C4-2B (cell line): ENCODE results near the gene HTT.

Experiments
- CTCF ChIP-seq: fragments of 450-650 bp; conservative IDR thresholded peaks from 2 replicates; pipeline ENCODE4 v1.5.1; 2017; ENCODE audit warnings: mild to moderate bottlenecking
- ZFX ChIP-seq: fragments of 450-650 bp; IDR thresholded peaks from 2 replicates; pipeline ENCODE4 v1.6.1; 2017

DNA sequence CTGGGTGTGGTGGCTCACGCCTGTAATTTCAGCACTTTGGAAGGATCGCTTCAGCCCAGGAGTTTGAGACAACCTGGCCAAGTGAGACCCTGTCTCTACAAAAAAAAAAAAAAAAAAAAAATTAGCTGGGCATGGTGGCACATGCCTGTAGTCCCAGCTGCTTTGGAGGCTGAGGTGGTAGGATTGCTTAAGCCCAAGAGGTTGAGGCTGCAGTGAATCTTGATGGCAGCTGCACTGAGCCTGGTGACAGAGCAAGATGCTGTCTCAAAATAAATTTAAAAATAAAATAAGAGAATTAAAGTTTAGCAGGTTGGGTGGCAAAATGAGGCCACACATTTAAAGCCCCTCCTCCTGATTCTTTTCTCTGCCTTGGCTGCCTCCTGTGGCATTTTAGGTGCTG is 47.1 kb downstream of the HTT start:
- TF ChIP-seq CTCF (no peak), ZFX (no peak)
